ENCODE measurements around the gene DDAH1.
A peak's percentile ranks its signal among the peaks of the same experiment; 100 is the strongest.
"Not testable (repeated sequence)": the region's sequence is repeated elsewhere in the genome, so short reads cannot be mapped to it uniquely, and the experiment has no call there.

The DDAH1 gene

GRCh38 chr1:85470130-85470529, 5.2 kb upstream of the DDAH1 start:
- not testable (repeated sequence) for DNase-seq (ENCODE audit: low spot score)

- no peak for DNase-seq (ENCODE audit: low spot score)
These were observed 3.1 kb upstream of the DDAH1 start for GRCh38 chr1:85467929-85468540.

GRCh38 chr1:85467036-85467435, 2.1 kb upstream of the DDAH1 start:
- DNase-seq (ENCODE audit: low spot score) = no peak

- no peak for DNase-seq (ENCODE audit: low spot score)
These were observed 801 bp upstream of the DDAH1 start for GRCh38 chr1:85465786-85466134.

- DNase-seq (ENCODE audit: low spot score) = peak; percentile 51
These were observed 361 bp downstream of the DDAH1 start for GRCh38 chr1:85464497-85465098.

DNA sequence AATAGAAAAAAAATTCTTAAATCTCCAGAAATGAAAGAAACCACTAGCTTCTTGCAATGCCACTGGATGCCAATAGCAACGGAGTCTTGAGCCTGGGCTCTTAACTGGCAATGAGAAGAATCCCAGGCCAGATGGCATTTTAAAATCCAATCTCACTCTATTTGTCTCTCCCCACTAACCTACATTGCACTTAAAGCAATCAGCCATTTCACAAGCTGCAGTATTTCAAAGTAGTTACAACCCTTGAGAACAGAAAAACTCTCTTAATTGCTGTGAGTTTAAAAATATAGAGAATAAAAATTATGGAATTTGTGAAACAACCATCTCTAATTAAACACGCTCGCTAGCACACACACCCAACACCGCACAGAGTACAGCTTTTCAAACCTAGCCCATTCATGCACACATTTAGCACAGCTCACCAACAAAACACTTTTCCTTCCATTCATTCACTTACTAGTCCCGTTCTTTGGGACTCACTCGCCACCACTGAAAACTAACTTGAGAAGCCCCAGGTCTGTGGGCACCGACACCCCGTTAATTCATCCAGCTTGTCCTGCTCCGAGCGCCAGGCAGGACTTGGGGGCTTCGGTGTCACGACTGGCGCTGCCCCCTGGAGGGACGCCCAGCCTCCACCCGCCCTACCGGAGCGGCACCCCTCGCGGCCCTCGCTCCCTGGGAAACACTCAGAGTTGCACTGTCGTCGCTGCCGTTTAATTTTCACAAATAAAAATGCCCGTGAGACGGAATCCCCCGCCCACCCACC, 1.0 kb downstream of the DDAH1 start:
- peak; percentile 85 for DNase-seq (ENCODE audit: low spot score)

- DNase-seq (ENCODE audit: low spot score) = no peak
These were observed 1.9 kb downstream of the DDAH1 start for GRCh38 chr1:85462931-85463649.

- no peak for DNase-seq (ENCODE audit: low spot score)
These were observed 3.6 kb downstream of the DDAH1 start for GRCh38 chr1:85461216-85461918.

GRCh38 chr1:85460555-85461088, 4.3 kb downstream of the DDAH1 start:
- no peak for DNase-seq (ENCODE audit: low spot score)

DNA sequence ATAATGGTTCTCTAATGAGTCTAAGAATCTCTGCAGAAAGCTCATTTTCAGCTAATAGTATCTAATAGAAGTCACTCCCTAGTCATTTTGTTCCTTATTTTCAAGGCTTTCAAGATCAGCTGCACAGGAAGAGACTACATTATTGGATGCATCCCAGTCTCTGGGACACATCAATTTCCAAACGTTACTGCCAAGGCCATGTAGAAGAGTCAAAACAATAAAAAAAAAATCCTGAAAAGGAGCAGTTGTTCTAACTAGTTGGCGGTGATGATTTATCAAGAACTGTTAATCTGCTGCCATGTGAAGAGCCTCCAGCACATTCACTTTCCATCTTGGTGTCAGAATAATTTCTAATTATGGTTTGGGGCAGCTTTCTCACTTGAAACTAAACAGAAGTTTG, 5.7 kb downstream of the DDAH1 start:
- DNase-seq (ENCODE audit: low spot score) = no peak

DNA sequence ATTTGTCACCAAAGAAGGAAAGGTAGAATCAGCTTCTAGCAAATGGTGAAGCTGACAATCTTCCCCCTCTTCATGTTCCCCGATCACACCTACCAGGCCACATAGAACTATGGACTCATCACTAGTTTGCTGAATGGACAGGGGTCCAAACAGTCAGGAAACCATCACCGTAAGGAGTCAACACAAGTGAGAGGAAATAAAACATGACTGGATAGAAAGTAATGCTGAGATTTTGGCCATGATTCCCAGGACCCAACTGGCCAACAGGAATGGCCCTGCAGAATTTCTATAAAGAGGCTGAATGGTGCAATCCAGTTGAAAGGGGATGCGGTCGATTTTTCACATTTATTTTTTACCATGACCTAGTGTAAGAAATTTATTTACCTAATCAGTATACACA, 10.7 kb downstream of the DDAH1 start:
- no peak for DNase-seq (ENCODE audit: low spot score)

DNA sequence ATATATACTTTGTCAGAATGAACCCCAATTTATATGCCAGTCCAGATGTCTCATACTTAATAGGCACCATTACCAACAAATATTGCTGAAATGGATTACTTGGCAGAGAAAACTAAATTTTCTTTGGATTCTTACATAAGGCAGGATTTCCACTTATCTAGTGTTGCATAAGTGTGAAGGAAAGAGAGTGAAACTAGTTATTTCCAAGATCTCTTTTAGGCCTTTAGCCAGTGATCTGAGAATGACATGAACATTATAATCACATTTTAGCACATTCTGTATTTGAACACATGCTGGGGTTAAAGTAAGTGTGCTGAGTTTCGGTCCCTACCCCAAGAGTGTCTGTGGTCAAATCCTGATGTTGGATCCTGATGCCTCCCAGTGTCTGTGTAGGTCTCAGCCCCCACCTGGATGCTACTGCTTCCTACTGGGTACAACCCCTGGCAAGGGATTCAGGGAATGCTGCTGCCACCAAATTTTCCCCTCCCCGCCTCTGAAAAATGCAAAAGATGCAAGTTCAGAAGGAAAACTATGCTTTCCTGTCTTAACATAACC, 11.2 kb downstream of the DDAH1 start:
- DNase-seq (ENCODE audit: low spot score) = no peak

DNA sequence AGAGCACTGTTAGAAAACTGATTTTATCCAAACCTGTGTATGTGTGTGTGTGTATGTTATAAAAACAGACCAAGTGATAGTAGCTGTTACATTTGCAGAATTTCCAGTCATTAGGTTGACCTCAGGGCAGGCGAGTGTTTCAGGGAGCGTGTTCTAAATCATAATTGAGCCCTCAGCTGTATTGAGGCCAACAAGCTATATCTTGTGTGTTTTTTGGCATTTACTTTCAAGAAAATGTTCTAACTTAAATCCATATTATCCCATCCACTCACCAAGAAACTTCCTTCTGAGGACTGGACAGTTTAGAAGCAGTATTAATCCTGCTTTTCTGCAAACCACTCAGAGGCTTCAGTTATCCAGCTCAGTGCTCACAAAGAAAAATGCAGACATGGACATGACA, 12.0 kb downstream of the DDAH1 start:
- no peak for DNase-seq (ENCODE audit: low spot score)

- no peak for DNase-seq (ENCODE audit: low spot score)
These were observed 13.6 kb downstream of the DDAH1 start for GRCh38 chr1:85451236-85451830.

DNA sequence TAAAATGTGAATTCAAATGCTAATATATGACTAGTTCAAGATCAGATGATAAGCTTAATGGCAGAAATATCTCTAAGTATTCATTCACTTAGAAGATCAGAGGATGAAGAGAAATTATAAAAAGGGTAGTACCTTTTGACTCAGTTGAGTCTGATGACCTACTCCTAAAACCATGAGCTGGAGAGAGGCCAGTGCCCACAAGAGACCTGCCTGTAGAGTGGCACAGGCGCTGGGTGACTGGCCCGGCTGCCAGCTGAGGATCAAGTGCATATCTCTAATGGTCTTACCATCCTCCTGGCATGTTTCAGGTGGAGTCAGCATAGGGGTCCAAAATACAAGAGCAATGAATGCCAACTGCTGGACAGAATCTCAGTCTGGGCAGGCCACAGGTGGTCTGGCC, 14.1 kb downstream of the DDAH1 start:
- no peak for DNase-seq (ENCODE audit: low spot score)

GRCh38 chr1:85449356-85449755, 15.6 kb downstream of the DDAH1 start:
- peak; percentile 64 for DNase-seq (ENCODE audit: low spot score)

DNA sequence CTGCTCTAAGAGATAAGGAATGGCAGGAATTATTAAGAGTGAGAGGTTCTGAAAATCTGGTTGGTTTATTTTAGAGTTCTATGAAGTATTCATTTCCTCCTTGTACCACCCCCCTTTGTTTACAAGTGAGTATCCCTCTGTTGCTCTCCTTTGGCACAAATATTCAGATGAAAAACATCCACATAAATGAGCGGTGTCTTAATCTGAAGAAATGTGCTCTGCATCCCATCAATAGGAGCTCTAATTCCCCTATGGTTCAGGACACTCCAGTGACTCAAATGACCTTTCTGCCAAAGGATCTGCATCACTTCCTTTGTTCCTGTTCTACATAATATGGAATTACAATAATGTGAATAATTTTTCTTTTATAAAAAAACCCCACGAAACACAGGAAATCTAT, 16.6 kb downstream of the DDAH1 start:
- no peak for DNase-seq (ENCODE audit: low spot score)

GRCh38 chr1:85447006-85447943, 17.7 kb downstream of the DDAH1 start:
- no peak for DNase-seq (ENCODE audit: low spot score)

DNA sequence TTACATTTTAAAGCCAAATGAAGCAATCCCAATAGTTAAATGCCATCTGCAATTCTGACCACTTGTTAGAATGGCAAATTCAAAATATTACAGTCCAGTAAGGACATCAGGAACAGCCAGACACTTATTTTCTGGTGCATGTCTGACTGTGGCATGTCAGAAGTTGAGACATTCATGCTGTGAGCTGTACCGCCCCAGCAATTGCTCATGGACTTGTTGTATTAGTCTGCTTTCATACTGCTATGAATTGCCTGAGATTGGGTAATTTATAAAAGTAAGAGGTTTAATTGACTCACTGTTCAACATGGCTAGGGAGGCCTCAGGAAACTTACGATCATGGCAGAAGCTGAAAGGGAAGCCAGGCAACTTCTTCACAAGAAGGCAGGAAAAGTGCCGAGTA, 19.1 kb downstream of the DDAH1 start:
- DNase-seq (ENCODE audit: low spot score) = no peak

- DNase-seq (ENCODE audit: low spot score) = no peak
These were observed 20.6 kb downstream of the DDAH1 start for GRCh38 chr1:85444381-85444780.

Measured in cerebellar cortex (tissue), 1 donor.